Fibroblast of pulmonary artery (primary cell): ENCODE measurements around the gene QSOX2.

Experiments used
- DNase-seq: peaks from one replicate; pipeline ENCODE4 v3.0.0-alpha.2; 2010; ENCODE audit warnings: low read depth
- H3K4me3 ChIP-seq: replicated peaks from 2 replicates; pipeline ENCODE4 v1.5.1; 2011; ENCODE audit warnings: low read depth, mild to moderate bottlenecking, control low read depth, low read length, moderate library complexity
- CTCF ChIP-seq: IDR thresholded peaks from 2 replicates; pipeline ENCODE4 v1.5.1; 2011; ENCODE audit warnings: mild to moderate bottlenecking, control low read depth, low read length, inconsistent platforms; ENCODE audit errors: missing control alignments

Gene QSOX2

GRCh38 chr9:136185066-136185465, 60.5 kb downstream of the QSOX2 start:
- no peak for TF ChIP-seq CTCF
- no peak overlapping the region for H3K4me3 ChIP-seq
- no peak for DNase-seq

DNA sequence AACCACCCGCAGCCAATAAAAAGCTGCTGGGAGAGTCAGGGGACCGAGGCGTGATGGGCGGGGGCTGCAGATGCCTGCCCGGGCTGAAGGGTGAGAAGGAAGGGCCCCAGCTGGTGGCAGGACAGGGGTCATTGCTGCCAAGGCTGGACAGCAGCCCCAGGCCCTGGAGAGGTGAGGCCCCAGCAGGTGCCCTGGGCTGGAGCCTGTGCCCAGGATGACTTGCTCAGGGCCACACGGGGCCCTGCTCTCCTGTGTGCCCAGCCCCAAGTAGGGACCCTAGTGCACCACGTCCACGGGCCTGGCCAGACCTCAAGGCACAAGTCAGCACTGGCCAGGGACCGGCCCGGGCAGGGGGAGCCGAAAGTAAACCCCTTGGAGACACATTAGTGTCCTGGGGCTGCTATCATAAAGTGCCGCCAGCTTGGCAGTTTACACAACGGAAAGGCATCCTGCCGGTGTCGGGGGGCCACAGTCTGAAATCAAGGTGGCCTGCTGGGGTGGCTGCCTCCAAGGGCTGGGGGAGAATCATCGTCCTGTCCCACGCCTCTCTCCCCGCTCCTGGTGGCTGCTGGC, 62.7 kb downstream of the QSOX2 start:
- TF ChIP-seq CTCF: no peak
- H3K4me3 ChIP-seq: no peak overlapping the region
- no peak for DNase-seq

GRCh38 chr9:136182420-136182787, 63.2 kb downstream of the QSOX2 start:
- H3K4me3 ChIP-seq: no peak overlapping the region
- no peak for TF ChIP-seq CTCF
- DNase-seq: no peak

DNA sequence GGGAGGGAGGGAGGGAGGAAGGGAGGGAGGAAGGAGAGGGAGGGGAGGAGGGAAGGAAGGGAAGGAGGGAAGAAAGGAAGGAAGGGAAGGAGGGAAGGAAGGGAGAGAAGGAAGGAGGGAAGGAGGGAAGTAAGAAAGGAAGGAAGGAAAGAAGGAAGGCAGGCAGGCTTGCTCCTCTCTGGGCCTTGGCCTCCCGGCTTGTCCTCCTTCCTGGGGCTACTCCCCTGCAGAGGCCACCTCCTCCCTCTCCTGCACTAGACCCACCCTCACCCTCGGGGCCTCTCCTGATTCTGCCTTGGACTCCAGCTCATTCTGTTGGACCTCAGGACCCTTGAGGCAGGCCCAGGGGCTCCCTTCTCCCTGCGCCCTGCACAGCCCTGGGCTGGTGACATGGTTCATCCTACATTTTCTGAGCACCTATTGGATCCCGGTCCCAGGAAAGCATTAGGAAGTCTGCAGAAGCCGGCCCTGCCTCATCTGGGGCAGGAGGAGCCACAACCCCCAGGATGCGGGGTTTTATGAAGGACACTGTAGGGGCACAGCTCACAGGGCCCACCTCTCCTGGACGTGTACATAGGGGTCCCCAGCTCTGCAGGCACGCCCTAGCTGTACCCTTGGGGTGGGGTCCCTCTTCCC, 63.7 kb downstream of the QSOX2 start:
- no peak overlapping the region for H3K4me3 ChIP-seq
- DNase-seq: no peak
- TF ChIP-seq CTCF: no peak

GRCh38 chr9:136180586-136180985, 65.0 kb downstream of the QSOX2 start:
- no peak for TF ChIP-seq CTCF
- DNase-seq: no peak
- no peak overlapping the region for H3K4me3 ChIP-seq

GRCh38 chr9:136179761-136180160, 65.9 kb downstream of the QSOX2 start:
- H3K4me3 ChIP-seq: no peak overlapping the region
- no peak for DNase-seq

More at GRCh38 chr9:136179761-136180160, 65.9 kb downstream of the QSOX2 start:
- no peak for TF ChIP-seq CTCF
